ENCODE data around the gene PLVAP. TPM values are rescaled to one million over a fixed set of nuclear protein-coding genes. Genes with fewer than 3 reads are reported as not detected.

PLVAP gene
- total and polyA plus RNA-seq, 2 donors from 2014 or later = 148 to 195 TPM

GRCh38 chr19:17359905-17360800 is 17.0 kb downstream of the PLVAP start:
- no peaks in the 10 kb centered on the region for H3K27me3 ChIP-seq (ENCODE audit: control insufficient read depth, insufficient read depth, low read length)
- no peak overlapping the region for H3K4me3 ChIP-seq (ENCODE audit: low read length in 3 of 3)
- H3K9ac ChIP-seq (ENCODE audit: low read length in 3 of 3) = no peak overlapping the region
- no peaks in the 10 kb centered on the region for H3K4me1 ChIP-seq (ENCODE audit: control insufficient read depth in 2 of 3, insufficient read depth in 2 of 3, low read depth in 1 of 3, low read length in 3 of 3)
- FAIRE-seq = no peak
- H3K9me3 ChIP-seq (ENCODE audit: control insufficient read depth in 2 of 3, insufficient read depth in 1 of 3, low read length in 3 of 3) = no peaks in the 10 kb centered on the region
- H3K27ac ChIP-seq (ENCODE audit: low read depth in 2 of 2, low read length in 2 of 2) = no peak overlapping the region
- no peaks in the 10 kb centered on the region for H3K36me3 ChIP-seq (ENCODE audit: control insufficient read depth in 2 of 3, insufficient read depth in 3 of 3, low read length in 3 of 3)
- no peak for TF ChIP-seq CTCF (IDR thresholded peaks at IDR 0.05; ENCODE audit: borderline replicate concordance, extremely low read depth, insufficient read depth)
- no peak for DNase-seq
- intact Hi-C loops (cut with DNase I) = no loop called here

GRCh38 chr19:17358395-17358794 is 18.7 kb downstream of the PLVAP start:
- H3K27me3 ChIP-seq (ENCODE audit: control insufficient read depth, insufficient read depth, low read length) = no peaks in the 10 kb centered on the region
- no peak for FAIRE-seq
- DNase-seq = peak in 1 of 5 donors; percentile 70

DNA sequence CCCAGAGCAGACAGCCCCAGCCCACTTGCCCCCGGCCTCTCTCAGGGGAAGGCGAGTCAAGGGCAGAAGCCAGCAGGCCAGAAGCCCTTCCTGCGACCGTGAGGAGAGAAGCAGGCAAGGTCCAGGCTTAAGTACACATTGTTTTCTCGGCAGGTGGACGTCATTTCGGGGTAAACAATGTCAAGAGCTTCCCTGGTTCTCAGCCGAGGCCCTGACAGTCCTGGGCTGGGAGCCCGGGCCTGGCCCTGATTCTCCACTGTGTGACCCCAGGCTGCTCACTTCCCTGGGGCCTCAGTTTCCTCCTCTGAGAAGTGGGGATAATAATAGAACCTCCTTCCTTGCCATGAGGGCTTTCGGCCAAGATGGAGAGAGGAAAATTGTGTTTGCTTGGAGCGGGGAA is 19.4 kb downstream of the PLVAP start:
- peak overlapping the region in 1 of 2 donors; percentile 37 for H3K27ac ChIP-seq (ENCODE audit: low read depth in 2 of 2, low read length in 2 of 2)
- intact Hi-C loops (cut with DNase I) = no loop called here
- TF ChIP-seq CTCF (IDR thresholded peaks at IDR 0.05; ENCODE audit: borderline replicate concordance, extremely low read depth, insufficient read depth) = no peak

More at GRCh38 chr19:17358395-17358794, 18.7 kb downstream of the PLVAP start:
- H3K27ac ChIP-seq (ENCODE audit: low read depth in 2 of 2, low read length in 2 of 2) = no peak overlapping the region
- H3K4me3 ChIP-seq (ENCODE audit: low read length in 3 of 3) = no peak overlapping the region
- H3K9ac ChIP-seq (ENCODE audit: low read length in 3 of 3) = no peak overlapping the region
- no peaks in the 10 kb centered on the region for H3K4me1 ChIP-seq (ENCODE audit: control insufficient read depth in 2 of 3, insufficient read depth in 2 of 3, low read depth in 1 of 3, low read length in 3 of 3)
- intact Hi-C loops (cut with DNase I) = no loop called here
- H3K9me3 ChIP-seq (ENCODE audit: control insufficient read depth in 2 of 3, insufficient read depth in 1 of 3, low read length in 3 of 3) = no peaks in the 10 kb centered on the region
- no peaks in the 10 kb centered on the region for H3K36me3 ChIP-seq (ENCODE audit: control insufficient read depth in 2 of 3, insufficient read depth in 3 of 3, low read length in 3 of 3)
- TF ChIP-seq CTCF (IDR thresholded peaks at IDR 0.05; ENCODE audit: borderline replicate concordance, extremely low read depth, insufficient read depth) = no peak

More for the DNA sequence above, 19.4 kb downstream of the PLVAP start:
- Histone ChIP-seq H3K4me3 (ENCODE audit: low read length in 3 of 3) (no peak overlapping the region), H3K4me1 (ENCODE audit: control insufficient read depth in 2 of 3, insufficient read depth in 2 of 3, low read depth in 1 of 3, low read length in 3 of 3) (no peaks in the 10 kb centered on the region), H3K9ac (ENCODE audit: low read length in 3 of 3) (no peak overlapping the region), H3K36me3 (ENCODE audit: control insufficient read depth in 2 of 3, insufficient read depth in 3 of 3, low read length in 3 of 3) (no peaks in the 10 kb centered on the region), H3K27me3 (ENCODE audit: control insufficient read depth, insufficient read depth, low read length) (no peaks in the 10 kb centered on the region), H3K9me3 (ENCODE audit: control insufficient read depth in 2 of 3, insufficient read depth in 1 of 3, low read length in 3 of 3) (no peaks in the 10 kb centered on the region)
- DNase-seq (no peak), FAIRE-seq (no peak)

All from kidney (tissue), 14 donors.